Bone marrow (tissue), 2 donors: ENCODE data around the gene RASAL2.

Experiments
- DNase-seq, 2 donors: peaks; one replicate each; lab custom pipeline; 2025; lab: John Stamatoyannopoulos, UW

The RASAL2 gene

DNA sequence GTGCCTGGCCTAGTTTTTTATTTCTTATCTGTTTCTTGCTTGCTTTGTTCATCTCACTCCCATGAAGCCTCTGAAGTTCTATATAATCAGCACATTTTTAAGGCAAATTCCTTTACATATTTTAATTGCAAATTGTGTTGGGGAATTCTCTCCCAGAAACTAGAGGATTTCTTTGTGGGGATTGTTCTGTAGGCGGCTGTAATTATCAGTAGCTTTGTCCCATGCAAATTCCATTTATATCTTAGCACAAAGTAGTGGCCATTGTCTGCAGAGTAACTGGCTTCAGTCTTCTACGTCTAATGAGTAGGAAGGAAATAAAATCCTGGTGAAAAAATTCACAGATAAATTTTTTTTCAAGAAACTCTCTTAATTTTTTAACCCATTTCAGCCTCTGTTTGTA is 367.2 kb downstream of the RASAL2 start:
- no peak for DNase-seq

DNA sequence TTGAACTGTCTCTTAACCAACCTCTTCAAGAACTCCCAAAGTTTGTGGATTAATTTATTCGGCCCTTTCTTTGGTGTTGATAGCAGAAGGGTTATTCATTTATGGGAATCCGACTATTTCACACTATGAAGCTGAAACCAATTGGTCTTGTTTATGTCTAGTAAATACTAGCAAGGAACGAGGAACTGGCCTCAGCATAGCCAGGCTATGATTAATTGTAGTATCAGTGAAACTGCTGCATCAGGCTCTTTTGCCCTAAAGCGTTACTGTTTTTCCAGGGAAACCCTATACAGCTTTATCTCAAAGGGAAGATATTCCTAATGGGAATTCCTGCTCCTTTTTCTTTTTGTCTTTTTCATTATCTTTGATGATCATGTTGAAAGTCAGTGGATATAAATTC is 367.8 kb downstream of the RASAL2 start:
- no peak for DNase-seq

DNA sequence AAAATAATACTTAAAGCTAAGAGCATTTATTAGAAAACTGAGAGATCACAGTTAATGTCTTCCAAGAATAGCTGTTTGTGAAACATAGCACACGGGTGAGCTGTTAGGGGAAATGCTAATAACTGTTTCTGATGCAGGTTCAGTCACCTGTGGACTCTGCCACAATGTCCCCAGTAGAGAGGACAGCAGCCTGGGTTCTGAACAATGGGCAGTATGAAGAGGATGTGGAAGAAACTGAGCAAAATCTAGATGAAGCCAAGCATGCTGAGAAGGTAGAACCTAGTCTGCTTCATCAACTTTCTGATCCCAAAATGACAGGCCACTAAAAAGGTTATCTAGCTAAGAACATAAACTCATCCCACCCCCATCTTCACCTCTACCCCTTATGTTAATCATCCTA is 370.2 kb downstream of the RASAL2 start:
- DNase-seq, result no peak

DNA sequence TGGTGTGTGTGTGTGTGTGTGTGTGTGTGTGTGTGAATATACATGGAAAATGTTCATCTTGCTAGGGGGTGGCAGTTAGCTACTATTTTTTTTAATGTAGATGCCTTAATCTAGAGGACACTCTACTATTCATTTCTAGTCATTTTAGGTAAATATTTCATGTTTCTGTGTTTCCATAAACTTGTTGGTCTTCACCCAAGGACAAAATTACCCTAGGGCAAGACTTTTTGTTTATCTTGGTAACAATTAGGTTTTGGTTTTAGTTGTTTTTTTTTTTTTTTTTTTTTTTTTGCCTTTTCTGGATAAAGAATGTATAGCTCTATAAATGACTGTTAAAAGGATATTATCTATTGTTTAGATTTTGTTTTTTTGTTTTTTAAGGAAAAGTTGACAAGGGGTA is 370.7 kb downstream of the RASAL2 start:
- no peak for DNase-seq

GRCh38 chr1:178465011-178465410 is 371.1 kb downstream of the RASAL2 start:
- no peak for DNase-seq

- no peak for DNase-seq
These were observed 373.9 kb downstream of the RASAL2 start for GRCh38 chr1:178467837-178468236.

GRCh38 chr1:178470411-178470960 is 376.6 kb downstream of the RASAL2 start:
- no peak for DNase-seq

DNA sequence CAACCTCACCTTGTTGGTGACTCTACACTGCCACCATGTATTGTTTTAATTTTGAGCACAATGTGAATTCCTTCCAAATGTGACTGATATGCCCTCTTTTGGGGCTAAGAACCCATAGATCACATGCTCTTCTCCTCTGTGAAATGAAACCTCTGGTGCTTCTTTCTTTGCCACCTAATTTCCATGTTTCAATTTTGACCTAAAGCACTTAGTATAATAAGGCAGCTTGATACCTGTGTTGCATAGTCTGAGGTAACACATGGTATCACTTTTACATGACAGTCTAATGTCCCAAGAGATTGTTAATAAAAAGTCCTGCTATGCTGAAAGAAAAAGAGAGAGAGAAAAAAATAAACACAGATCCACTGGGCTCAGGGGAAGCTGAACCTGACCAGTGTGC is 378.6 kb downstream of the RASAL2 start:
- DNase-seq, result no peak

- DNase-seq, result no peak
These were observed 383.5 kb downstream of the RASAL2 start for GRCh38 chr1:178477373-178477772.

GRCh38 chr1:178477841-178478240 is 383.9 kb downstream of the RASAL2 start:
- no peak for DNase-seq

DNA sequence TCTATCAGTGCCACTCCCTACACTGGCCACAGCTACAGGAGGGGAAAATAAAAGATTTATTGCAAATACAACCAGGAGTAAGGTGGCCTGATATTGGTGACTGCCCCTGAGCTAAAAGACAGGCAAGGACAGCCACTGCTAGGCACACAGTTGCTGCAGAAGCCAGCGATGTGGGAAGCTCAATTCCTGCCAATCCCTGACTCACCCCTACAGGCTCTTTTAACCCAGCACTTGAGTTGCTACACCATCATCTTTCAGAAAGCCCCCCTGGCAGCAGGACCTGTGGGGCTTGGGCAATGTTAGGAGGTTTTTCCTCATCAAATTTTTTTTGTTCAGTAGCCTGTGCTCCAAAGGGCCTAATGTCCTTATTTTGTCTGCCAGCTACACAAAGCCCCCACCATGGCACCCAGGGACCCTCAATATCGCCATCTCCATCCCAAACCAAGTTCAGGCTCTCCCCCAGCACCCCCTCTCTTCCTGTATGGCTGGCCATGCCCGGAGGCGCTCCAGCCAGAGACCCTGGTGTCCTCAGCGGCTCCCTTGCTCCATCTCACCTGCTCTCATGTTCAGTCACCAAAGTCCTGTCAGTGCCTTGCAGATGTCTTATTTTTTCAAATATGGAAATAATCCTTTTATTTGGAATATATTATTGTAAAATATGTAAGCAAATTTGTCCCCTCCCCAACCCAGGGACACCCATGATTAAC is 389.5 kb downstream of the RASAL2 start:
- no peak for DNase-seq

- no peak for DNase-seq
These were observed 390.9 kb downstream of the RASAL2 start for GRCh38 chr1:178484698-178485225.

GRCh38 chr1:178485541-178485981 is 391.7 kb downstream of the RASAL2 start:
- DNase-seq, result no peak

DNA sequence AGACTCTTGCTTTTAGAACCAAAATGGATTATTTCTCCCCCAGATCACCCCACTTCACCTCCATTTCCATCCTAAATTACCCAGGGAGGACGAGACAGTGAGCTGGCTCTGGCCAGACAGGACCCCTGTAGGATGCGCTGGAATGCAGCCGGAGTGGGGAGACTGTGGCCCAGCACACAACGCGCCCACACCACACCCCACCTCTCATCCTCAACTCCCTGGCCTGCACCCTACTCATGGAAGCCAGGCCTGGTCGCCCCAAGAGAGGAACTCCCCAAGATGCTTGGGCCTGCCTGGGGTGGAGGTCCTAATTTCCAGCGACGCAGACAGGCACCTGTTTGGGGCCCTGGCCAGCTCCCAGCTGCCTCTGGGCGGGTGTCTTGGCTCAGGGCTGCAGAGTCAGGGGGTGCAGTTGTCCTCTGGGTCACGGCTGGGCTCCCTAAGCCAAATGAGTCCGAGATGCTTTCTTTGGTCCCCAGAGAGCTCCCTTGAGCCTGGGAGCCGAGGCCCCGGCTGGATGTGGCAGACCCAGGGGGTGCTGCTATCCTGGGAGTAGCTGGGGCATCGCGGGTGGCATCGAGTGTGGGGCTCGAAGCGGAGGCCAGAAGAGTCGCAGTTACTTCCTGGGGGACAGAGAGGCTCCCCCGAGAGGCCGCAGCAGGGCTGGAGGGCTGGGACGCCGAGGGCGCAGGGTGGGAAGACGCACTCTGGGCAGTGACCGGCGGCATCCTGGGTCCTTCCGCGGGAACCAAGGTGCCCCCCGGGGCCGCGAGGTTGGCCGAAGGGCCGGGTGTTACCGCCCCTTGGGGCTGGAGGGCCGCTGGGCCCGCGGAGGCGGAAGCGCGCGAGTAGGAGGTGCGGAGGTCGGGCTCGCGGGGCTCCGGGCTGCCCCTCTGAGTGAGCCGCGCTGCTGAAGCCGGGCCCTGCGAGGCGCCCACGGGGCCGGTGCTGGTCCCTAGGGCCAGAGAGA is 392.5 kb downstream of the RASAL2 start:
- no peak for DNase-seq

DNA sequence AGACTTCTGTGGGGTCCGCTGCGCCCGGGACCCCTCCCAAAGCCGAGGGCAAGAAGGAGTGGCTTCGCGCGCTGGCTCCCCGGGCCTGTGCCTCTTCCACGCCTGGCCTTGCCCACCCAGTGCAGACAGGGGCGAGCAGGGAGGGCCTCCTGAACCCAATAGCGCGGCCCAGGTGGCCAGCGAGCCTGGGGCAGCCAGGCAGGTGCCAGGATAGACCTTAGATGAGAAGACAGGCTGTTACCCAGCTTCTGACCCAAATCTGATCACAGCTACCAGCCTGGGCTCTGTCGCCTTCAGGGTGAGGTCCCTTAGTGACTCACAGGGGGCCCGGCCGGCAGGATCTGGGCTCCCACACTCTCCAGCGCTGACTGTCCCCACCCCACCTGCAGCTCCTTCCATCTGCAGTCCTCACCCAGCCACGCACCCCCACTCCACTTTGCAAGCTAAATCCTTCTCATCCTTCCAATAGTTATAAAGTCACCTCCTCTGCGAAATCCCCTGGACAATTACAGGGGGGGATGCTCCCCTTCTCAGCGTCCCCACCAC is 393.2 kb downstream of the RASAL2 start:
- no peak for DNase-seq

DNA sequence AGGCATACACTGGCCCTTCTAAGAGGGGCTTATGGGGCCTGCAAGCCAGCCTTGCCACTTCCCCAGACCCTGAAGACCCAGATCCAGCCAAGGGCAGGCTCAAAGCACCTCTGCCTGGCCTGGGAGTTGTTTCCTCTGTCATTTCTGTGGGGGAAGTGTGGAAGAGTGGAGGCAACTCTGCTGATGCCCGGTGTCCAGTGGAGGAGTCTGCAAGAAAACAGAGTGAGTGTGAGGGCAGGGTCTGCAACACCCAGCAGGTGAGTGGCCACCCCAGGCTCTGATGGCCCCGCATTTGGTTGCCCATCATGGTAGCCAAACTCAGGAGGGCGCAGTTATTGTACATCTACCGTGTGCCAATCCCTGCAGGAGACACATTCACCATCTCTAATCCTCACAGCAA is 394.5 kb downstream of the RASAL2 start:
- no peak for DNase-seq

GRCh38 chr1:178489399-178489798 is 395.5 kb downstream of the RASAL2 start:
- no peak for DNase-seq

GRCh38 chr1:178490136-178490535 is 396.2 kb downstream of the RASAL2 start:
- no peak for DNase-seq

GRCh38 chr1:178490967-178491366 is 397.1 kb downstream of the RASAL2 start:
- DNase-seq, result no peak

DNA sequence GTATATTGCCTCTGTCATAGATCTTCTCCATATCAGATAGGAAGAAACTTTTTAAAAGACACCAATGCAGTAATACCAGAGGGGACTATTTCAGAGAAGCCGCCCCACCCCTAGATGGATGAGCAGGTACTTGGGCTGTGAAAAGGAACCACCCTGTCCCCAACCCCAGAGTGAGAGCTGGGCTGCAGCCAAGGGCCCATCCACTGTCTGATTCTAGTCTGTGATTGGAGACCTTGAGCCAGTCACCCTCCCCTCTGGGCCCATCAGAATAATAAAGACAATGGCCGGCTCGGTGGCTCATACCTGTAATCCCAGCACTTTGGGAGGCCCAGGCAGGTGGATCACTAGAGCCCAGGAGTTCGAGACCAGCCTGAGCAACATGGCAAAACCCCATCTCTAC is 397.8 kb downstream of the RASAL2 start:
- DNase-seq, result no peak

GRCh38 chr1:178492341-178492740 is 398.4 kb downstream of the RASAL2 start:
- no peak for DNase-seq

- DNase-seq, result no peak
These were observed 399.4 kb downstream of the RASAL2 start for GRCh38 chr1:178493301-178493741.
